HG03521 (cell line): Measurements from ENCODE around the gene PLPP7.
"Not testable (repeated sequence)": the region's sequence is repeated elsewhere in the genome, so short reads cannot be mapped to it uniquely, and the experiment has no call there.

Experiments
- ATAC-seq: cut with Tn5 transposase; IDR thresholded peaks from one replicate; pipeline ENCODE4 v1.9.1; 2021; ENCODE audit warnings: mild to moderate bottlenecking, moderate library complexity; ENCODE audit not compliant: unreplicated experiment

PLPP7 gene

DNA sequence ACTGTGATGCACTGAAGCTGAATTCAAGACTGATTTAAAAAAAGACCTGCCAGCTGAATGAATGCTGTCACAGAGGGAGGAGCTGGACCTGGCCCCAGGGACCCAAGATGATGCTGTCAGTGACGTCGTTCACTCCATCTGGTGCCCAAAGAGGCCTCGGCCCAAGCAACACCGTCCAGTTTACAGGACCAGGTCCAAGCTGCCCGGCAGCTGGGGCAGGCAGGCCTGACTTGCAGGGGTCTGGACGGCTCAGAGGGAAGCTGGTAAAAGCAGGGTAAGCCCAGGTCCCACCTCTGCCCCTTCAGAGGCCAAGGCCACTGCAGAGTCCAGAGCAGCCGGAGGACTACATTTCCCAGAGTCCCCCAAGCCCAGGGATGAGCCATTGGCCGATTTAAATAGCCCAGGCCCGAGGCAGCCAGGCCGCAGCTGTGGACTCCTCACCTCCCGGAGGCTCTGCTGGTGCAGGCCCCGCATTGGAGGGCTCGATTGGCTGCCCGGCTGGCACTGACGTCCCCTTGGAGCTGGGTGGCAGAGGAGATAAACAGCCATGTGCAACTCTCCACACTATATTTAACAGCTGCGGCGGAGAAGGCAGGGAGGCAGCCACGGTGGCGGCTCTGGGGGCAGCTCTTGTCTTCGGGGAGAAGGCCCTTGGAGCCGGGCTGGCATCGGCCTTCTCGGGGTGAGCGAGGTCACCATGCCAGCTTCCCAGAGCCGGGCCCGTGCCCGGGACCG, at the start of gene PLPP7:
Gene PLPP7 (plus strand): TSS at position 423 of the 735 bp plus-strand sequence. CDS start 275 bp downstream, at position 698.
- no peak for ATAC-seq

DNA sequence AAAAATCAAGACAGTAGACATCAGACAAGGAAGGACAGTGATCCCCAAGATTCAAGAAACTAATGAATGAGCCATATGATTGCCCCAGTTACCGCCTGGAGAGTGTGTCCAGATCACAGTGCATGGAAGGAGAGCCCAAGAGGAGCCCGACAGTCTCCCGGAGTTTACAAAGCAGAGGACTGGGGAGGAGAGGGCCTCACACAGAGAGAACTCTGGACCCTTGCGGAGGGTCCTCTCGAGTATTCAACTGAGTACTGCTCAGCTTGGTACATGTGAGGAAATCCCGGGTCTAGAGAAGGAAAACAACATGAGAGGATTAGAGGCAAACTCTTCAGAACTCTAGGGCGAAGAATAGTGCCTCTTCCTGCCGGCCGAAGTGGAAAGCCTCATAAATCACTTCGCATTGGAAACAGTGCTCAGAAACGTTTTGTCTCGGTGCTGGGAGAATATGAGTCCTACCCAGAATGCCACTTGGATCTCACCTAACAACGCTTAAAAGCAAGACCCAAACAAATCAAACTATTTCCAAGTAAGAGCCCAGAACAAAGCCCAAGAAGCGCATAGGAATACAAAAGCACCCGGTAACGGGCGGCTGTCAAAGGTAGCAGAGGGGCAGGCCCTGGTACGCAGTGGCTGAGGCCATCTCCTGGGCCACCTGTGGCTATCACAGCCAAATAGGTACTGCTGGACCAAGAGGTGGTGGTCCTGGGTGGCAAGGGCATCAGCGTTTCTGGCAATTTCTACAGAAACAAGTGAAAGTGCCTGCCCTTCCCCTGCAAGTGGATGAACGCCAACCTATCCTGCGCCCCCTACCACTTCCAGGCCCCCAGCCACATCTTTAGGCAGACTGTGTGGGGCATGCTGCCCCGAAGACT, 49.2 kb upstream of the PLPP7 start:
- ATAC-seq = no peak

DNA sequence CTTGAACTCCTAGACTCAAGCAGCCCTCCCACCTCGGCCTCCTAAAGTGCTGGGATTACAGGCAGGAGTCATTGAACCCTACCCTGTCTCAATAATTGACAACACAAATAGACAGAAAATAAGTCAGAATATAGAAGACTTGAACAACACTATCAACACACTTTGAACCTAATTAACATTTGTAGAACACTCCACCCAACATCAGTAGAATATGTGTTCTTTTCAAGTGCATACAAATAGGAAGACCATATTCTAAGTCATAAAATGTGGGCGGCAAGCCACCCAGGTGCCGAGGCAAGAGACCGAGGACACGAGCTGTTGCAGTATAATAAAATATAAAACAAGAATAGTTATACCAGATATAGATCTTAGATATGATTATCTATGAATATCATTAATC, 45.2 kb upstream of the PLPP7 start:
- ATAC-seq = not testable (repeated sequence)

DNA sequence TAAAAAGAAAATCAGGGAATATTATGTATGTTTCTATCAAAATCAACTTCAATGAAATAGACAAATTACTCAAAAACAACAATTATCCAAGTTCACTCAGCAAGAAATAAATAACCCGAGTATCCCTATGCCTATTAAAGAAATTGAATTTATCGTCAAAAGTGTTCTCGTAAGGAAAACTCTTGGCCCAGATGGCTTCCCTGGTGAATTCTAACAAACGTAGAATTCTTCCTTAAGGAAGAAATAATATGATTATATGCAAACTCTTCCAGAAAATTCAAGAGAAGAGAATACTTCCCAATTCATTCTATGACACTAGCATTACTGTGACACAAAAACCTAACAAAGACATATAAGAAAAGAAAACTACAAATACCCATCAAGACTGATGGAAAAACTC, 42.9 kb upstream of the PLPP7 start:
- ATAC-seq = no peak

DNA sequence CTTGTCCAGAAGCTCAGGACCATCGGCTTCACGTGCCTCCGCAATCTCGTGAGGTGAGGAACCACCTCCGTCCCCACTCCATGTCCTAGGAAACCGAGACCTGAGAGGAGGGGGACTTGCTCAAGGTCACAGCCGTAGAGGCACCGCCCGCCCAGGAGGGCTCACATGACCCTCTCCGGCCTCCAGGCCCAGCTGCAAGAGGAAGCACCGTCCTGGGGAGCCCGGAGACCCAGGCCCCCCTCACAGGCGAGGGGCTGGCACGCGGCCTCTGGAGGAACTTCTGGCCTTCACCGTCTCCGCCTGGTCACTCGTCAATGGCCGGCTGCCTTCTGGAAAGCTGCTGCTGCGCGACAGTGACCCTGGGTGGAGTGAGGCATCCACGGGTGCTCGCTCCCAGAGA, 37.4 kb upstream of the PLPP7 start:
- no peak for ATAC-seq

DNA sequence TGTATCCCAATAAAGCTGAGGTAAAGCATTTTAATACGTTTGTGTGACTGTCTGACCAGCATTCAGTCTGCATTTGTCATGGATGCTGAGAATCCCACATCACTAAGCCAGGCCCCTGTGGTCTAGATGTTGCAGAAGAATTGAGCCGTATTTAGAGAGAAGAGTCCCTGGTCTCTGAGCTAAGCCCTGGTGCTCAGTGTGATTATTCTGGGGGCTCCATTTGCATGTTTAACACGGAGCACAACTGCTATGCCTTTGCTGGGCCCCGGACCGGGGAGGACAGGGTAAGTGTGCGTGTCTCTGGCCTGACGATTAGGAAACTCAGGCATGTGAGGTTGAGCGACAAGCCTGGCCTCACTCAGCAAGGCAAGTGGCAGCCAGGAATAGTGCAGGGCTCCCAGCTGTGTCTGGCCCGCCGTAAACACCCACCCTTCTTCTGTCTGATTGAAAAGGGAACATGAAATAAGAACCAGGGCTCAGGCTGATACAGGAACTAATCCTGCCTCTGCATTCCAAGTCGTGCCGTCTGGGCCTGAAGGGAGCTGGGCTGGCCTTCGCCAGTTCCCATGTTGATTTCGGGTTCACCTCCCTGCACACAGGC, 35.5 kb upstream of the PLPP7 start:
- no peak for ATAC-seq

DNA sequence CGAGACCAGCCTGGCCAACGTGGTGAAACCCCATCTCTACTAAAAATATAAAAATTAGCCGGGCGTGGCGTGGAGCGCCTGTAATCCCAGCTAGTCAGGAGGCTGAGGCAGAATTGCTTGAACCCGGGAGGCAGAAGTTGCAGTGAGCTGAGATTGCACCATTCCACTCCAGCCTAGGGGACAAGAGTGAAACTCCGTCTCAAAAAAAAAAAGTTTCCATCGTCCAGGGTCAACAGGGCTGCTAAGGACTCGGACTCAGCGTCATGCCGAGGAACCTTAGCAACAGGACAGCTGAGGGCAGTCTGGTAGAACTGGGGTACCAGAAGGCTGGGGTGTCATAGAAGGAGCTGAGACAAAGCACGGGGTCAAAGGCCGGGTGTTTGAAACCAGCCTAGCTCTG, 34.9 kb upstream of the PLPP7 start:
- ATAC-seq = no peak

DNA sequence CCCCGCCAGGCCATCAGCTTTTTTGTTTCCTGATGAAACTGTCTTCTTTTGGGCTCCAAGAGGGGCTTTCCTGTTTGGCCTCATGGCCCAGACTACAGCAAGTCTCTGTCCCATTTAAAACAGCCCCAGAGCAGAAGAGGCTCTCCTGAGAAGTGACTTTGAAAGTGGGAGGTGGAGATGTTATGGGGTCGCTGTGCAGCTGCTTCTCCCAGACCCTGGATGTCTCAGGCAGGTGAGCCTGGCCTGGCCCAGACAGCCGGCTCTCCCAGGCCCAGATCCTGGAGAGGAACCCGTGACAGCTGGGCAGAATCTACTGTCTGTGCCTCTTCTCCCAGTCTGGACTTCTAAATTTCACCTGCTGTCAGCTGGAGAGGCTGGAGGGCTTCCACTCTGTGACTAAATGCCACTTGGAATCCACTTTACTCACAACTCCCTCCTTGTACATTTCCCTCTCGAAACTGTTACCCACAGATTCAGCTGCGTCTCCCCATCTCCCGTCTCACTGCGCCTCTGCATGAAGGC, 33.8 kb upstream of the PLPP7 start:
- no peak for ATAC-seq

DNA sequence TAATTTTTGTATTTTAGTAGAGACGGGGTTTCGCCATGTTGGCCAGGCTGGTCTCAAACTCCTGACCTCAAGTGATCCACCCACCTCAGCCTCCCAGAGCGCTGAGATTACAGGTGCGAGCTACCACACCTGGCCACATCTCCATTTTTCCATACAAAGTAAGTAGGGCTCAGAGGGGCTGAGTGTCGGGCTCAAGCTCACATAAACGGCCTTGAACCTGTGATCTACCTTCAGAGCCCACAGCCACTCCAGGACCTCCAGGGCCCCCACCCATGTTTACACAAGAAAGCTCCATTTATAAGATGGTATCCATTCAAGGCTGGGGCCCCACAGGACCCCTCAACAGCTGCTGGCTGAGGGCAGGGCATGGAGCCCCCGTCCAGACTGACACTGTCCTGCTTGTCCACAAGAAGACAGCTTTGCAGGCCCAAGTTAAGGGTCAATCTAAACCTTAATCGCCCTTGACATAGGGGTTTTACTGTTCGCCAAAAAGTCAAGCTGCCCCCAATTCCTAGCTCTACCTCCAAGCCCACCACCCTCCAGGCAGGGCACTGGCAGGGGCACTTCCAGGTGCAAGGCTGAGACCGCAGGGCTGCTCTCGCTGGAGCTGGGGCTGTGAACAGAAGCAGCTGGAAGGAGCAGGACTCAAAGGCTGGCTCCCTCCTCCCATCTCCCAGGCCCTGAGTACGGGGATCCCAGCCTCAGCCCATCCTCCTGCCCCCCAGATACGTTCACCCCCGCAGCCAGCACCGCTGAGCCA, 32.1 kb upstream of the PLPP7 start:
- no peak for ATAC-seq

DNA sequence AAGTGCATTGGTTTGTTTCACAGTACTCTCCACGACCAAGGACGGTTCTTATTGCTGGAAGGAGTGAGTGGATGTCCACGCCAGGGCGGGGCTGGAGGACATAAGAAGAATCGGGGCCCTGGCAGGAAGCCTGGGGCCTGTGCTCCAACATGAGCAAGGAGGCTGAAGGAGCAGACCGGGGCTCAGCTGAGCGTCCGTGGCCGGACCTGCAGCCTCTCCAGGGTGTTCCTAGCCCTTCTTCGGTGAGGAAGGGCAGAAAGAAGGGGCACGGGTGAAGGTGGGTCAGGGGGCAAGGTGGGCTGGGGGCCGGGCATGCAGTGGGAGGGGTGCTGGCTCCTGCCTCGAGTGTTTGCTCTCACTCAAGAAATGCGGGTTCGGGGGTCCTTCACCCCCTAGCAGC, 31.3 kb upstream of the PLPP7 start:
- no peak for ATAC-seq

DNA sequence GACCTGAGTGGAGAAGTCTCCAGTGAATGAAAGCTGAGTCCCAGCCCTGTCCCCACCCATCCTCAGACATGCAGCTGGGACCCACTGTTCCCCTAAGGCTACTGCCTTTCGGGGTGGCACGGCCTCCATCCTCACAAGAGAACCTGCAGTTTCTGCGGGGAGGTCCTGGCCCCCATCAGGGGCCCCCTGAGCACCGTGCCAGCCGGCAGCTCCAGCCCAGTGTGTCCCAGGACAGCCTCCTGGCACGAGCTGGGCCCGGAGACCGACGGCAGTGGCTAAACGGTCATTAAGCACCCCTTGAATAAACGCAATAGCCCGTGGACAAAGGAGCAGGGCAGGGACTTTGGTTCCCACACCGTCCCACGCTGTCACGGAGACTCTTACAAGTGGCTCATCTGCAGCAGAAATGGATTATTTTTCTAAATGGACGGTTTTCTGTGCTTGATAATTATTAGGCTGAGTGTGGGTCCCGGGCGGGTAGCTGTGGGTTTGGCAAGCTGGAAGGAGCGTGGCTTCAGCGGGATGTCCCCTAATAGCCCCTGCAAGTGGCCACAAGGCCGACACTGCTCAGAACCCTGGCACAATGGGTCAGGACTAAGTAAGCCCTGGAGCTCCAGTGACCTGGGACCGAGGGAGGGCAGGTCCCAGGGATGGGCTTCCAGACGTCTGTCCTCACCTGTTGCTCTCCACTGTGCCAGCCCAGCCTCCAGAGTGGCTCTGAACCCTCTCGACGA, 30.7 kb upstream of the PLPP7 start:
- ATAC-seq = no peak

DNA sequence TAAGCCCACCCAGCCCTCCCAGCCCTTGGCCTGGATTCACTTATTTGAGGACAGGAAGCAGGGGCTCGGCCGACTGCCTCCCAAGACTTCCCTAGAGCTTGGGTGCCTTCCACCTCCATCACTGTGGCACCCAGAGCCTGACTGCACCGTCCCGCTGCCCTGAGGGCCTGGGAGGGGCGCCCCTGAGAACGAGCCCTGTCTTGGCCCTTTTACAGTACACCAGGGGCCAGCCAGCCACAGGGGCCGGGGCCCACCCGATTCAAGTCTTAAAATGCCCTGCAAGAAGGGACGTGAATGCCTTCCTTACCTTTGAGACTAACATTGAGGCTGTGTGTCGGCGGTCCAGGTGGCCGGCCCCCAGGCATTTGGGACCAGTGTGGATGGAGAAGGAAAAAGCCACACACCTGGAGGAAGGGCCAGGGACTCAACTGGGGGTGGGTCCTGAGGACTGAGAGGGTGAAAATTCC, 30.1 kb upstream of the PLPP7 start:
- ATAC-seq = no peak

DNA sequence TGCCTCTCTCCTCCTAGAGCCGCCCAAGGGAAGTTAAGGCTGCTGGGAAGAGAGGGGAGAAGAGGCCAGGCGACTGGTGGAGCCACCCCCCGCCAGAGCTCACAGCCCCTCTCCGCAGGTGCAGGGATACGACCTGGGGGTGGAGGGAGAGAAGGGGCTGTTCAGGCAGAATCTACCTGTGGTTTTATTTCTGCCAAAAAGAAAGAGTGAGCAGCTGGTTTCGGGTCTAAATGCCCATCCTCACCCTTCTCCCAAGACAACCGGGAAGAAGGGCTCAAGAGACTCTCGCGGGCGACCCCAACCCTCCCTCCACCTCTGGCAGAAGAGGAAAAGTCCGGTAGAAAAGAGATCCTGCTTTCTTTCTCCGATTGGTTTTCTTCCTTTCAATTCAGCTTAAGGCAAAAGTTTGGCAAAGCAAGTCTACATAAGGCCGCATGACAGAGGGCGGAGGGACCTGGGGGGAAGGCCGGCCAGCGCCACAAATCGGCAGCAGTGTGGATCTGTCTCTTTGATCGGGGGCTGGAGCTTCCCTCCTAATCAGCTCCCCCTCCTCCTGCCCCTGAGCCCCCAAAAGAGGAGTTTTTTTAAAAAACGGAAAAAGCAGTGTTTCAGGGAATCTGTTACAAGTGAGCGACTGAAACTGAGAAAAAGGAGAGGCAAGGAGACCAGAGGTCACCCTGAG, 29.5 kb upstream of the PLPP7 start:
- ATAC-seq = no peak

DNA sequence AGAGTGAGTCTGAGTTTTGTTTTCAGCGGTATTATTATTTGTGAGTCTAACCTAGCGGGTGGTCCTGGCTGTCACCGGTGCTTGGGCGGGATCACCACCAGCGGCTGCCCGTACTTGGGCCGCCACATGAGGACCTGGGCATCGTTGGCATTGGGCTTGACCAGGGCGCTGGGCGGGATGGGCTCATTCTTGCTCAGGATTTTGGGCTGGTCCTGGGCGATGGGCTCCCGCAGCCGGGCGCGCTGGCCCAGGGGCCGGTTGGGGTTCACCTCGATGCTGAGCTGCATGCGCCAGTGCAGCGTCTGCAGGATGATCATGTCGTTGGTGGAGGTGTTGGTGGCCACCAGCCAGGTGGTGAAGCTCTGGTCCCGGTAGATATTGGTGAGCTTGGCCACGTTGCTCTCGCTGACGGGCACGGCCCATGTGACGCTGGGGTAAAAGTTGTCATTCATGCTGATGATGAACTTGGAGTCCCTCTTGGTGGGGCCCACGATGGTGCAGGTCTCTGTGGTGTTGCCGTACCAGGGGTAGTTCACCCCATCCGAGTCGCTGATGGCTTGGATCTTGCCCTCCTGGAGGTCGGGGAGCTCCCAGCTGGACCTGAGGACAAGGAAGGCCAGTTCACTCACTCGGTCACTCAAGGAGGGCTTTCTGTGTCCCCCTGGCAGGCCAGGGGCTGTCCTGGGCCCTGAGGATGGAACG, 28.6 kb upstream of the PLPP7 start:
- ATAC-seq = no peak

DNA sequence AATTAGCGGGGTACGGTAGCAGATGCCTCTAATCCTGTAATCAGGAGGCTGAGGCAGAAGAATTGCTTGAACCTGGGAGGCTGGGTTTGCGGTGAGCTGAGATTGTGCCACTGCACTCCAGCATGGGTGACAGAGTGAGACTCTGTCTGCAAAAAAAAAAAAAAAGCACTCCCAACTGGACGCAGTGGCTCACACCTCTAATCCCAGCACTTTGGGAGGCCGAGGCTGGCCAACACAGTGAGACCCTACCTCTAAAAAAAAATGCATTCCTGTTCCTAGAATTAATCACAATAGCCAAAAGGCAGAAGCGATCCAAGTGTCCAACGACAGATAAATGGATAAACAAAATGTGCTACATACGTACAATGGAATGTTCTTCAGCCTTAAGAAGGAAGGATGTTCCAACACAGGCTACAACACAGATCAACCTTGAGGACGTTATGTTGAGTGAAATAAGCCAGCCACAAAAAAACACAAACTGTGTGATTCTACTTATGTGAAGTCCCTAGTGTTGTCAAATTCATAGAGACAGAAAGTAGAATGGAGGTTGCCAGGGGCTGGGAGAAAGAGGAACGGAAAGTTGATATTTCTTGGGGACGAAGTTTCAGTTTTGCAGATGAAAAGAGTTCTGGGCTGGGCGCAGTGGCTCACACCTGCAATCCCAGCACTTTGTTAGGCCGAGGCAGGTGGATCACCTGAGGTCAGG, 27.0 kb upstream of the PLPP7 start:
- ATAC-seq = no peak

DNA sequence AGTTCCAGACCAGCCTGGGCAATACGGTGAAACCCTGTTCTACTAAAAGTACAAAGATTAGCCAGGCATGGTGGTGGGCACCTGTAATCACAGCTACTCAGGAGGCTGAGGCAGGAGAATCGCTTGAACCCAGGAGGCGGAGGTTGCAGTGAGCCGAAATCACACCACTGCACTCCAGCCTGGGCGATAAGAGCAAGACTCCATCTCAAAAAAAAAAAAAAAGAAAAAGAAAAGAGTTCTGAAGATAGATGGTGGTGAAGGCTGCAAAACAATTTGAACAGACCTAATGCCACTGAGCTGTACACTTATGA, 26.5 kb upstream of the PLPP7 start:
- ATAC-seq = not testable (repeated sequence)

DNA sequence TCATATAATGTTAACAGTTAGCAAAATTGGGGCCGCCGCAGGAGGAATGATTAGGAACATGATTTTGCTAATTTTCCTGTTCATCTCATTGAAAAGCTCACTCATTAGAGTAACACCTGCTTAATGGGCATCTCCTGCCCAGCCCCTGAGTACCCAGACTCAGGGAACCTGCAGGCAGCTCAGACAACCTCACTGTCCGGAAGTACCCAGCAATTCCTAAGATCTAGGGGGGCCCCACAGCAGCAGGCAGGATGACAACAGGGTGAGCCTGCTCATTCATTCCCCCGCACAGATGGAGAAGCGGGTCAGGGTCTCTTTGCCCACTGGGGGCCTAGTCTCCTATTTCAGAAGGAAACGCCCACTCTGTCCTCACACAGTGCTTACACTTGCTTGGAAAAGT, 25.8 kb upstream of the PLPP7 start:
- no peak for ATAC-seq

DNA sequence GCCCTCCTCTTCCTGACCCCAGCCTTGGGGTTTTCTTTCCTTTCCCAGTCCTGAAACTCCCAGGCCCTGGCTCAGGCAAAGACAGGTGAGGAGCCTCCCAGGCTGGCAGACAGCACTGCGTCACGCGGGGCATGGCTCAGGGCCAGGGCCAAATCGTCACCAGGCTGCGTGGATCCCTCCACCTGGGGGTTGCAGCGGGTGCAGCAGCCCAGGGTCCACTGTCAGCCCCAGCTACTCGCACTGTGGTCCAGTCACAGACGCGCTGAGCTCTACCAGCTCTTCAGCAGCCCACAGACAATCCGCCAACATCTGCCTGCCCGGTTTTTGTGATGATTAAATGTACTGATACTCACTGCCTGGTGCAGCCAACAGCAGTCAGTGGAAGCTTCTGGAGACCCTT, 25.3 kb upstream of the PLPP7 start:
- ATAC-seq = no peak
